ENCODE results near the gene ANO2.
"Not testable (repeated sequence)": the region's sequence is repeated elsewhere in the genome, so short reads cannot be mapped to it uniquely, and the experiment has no call there.

Gene ANO2

GRCh38 chr12:5888816-5889315 is 56.2 kb downstream of the ANO2 start:
- no peak for DNase-seq
- H3K27me3 Mint-ChIP-seq (ENCODE audit: low read depth, poor library complexity), result peaks cover 17% of the 10 kb centered on the region

GRCh38 chr12:5887819-5888218 is 57.2 kb downstream of the ANO2 start:
- H3K36me3 Mint-ChIP-seq (ENCODE audit: low read depth), result not testable (repeated sequence)

More at GRCh38 chr12:5888816-5889315, 56.2 kb downstream of the ANO2 start:
- Mint-ChIP-seq H3K36me3 (ENCODE audit: low read depth) (no peaks in the 10 kb centered on the region), H3K9me3 (peaks cover 32% of the 10 kb centered on the region), H3K27ac (no peak overlapping the region), H3K4me3 (no peak overlapping the region), H3K4me1 (no peaks in the 10 kb centered on the region)
- no peak for TF ChIP-seq CTCF (IDR thresholded peaks at IDR 0.05)

GRCh38 chr12:5884866-5885265 is 60.2 kb downstream of the ANO2 start:
- DNase-seq, result no peak
- Mint-ChIP-seq H3K4me1 (no peaks in the 10 kb centered on the region), H3K9me3 (peaks cover 12% of the 10 kb centered on the region), H3K36me3 (ENCODE audit: low read depth) (no peaks in the 10 kb centered on the region), H3K27me3 (ENCODE audit: low read depth, poor library complexity) (peaks cover 15% of the 10 kb centered on the region), H3K4me3 (no peak overlapping the region), H3K27ac (no peak overlapping the region)
- TF ChIP-seq CTCF (IDR thresholded peaks at IDR 0.05), result no peak

More at GRCh38 chr12:5887819-5888218, 57.2 kb downstream of the ANO2 start:
- not testable (repeated sequence) for DNase-seq, H3K4me3 Mint-ChIP-seq, H3K27ac Mint-ChIP-seq, H3K4me1 Mint-ChIP-seq
- Mint-ChIP-seq H3K9me3 (peaks cover 23% of the 10 kb centered on the region), H3K27me3 (ENCODE audit: low read depth, poor library complexity) (peaks cover 17% of the 10 kb centered on the region)

- H3K4me1 Mint-ChIP-seq, result no peaks in the 10 kb centered on the region
- H3K27me3 Mint-ChIP-seq (ENCODE audit: low read depth, poor library complexity), result peaks cover 15% of the 10 kb centered on the region
- H3K27ac Mint-ChIP-seq, result no peak overlapping the region
- no peak overlapping the region for H3K4me3 Mint-ChIP-seq
- peaks cover 8% of the 10 kb centered on the region for H3K9me3 Mint-ChIP-seq
- no peak for TF ChIP-seq CTCF (IDR thresholded peaks at IDR 0.05)
- H3K36me3 Mint-ChIP-seq (ENCODE audit: low read depth), result no peaks in the 10 kb centered on the region
- no peak for DNase-seq
Measured at GRCh38 chr12:5884285-5884684, 60.8 kb downstream of the ANO2 start.

- TF ChIP-seq CTCF (IDR thresholded peaks at IDR 0.05), result no peak
- Mint-ChIP-seq H3K4me1 (no peaks in the 10 kb centered on the region), H3K27ac (no peak overlapping the region), H3K4me3 (no peak overlapping the region), H3K27me3 (ENCODE audit: low read depth, poor library complexity) (peaks cover 12% of the 10 kb centered on the region), H3K36me3 (ENCODE audit: low read depth) (no peaks in the 10 kb centered on the region), H3K9me3 (no peaks in the 10 kb centered on the region)
- no peak for DNase-seq
Measured at GRCh38 chr12:5882511-5883190, 62.4 kb downstream of the ANO2 start.

GRCh38 chr12:5881666-5882065 is 63.4 kb downstream of the ANO2 start:
- Mint-ChIP-seq H3K27ac (no peak overlapping the region), H3K9me3 (no peaks in the 10 kb centered on the region), H3K4me1 (no peaks in the 10 kb centered on the region), H3K36me3 (ENCODE audit: low read depth) (no peaks in the 10 kb centered on the region), H3K27me3 (ENCODE audit: low read depth, poor library complexity) (peaks cover 15% of the 10 kb centered on the region), H3K4me3 (no peak overlapping the region)
- DNase-seq, result no peak
- no peak for TF ChIP-seq CTCF (IDR thresholded peaks at IDR 0.05)
